Hematopoietic multipotent progenitor cell treated with erythropoietin and hydrocortisone succinate and interleukin-3 and kit ligand, for 6 days (in vitro differentiated cells): ENCODE data around the gene APC2.
"Not testable (repeated sequence)": the region's sequence is repeated elsewhere in the genome, so short reads cannot be mapped to it uniquely, and the experiment has no call there.

Experiments used
- DNase-seq: peaks from one replicate; pipeline ENCODE4 v3.0.0-alpha.2; 2015

The APC2 gene

GRCh38 chr19:1467215-1467489 is 17.2 kb downstream of the APC2 start:
- no peak for DNase-seq

- no peak for DNase-seq
Observed at GRCh38 chr19:1467490-1468273, 17.8 kb downstream of the APC2 start.

DNA sequence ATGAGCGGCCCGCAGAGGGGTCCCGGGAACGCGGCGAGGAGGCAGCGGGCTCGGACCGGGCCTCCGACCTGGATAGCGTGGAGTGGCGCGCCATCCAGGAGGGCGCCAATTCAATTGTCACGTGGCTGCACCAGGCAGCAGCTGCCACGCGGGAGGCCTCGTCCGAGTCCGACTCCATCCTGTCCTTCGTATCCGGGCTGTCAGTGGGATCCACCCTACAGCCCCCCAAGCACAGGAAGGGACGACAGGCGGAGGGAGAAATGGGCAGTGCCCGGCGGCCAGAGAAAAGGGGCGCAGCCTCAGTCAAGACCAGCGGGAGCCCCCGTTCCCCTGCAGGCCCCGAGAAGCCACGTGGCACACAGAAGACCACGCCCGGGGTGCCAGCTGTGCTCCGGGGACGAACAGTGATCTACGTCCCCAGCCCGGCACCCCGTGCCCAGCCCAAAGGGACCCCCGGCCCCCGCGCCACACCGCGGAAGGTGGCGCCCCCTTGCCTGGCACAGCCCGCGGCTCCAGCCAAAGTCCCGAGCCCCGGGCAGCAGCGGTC is 18.4 kb downstream of the APC2 start:
- no peak for DNase-seq

- DNase-seq, result peak; percentile 70
Observed at GRCh38 chr19:1468821-1469254, 18.9 kb downstream of the APC2 start.

GRCh38 chr19:1469255-1470054 is 19.5 kb downstream of the APC2 start:
- no peak for DNase-seq

DNA sequence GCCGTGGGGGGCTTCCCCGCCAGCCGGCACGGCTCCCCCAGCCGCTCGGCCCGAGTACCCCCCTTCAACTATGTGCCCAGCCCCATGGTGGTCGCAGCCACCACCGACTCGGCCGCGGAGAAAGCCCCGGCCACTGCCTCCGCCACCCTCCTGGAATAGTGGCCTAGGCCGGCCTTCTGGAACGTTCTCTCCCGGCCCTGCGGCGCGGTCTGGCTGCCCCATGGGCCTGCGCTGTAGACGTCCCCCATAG is 20.1 kb downstream of the APC2 start:
- no peak for DNase-seq

DNA sequence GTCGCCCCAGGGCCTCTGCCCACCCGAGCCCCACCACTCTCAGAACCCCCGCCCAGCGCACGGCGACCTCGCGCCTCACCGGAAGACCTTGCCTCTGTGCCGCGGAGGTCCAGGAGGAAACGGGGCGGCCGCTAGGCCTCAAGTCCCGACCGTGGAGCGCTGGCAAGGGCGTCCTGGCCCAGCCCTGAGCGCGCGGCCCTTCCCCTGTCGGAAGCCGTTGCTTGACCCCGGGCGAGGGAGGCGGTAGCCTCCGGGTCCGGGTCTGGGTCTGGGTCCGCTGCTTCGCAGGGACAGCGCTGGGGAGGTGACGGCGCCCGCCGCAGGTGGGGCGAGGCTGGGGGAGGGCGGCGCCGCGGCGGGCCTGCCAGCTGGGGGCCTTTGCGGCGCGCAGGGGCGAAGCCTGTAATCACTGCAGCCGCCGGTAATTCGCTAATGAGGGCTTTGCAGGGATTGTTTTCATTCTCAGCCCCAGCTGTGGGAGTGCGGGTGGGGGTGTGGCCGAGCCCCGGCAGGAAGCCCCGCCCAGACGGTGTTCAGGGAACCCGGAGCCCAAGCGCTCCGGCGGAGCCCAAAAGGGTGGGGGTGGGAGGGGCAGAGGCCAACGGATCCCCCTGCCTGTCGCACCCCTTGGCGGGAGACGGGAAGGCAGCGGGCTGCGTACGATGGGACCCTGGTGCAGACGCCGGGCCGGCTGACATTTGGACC is 20.5 kb downstream of the APC2 start:
- DNase-seq, result peak; percentile 58

GRCh38 chr19:1471010-1471514 is 21.1 kb downstream of the APC2 start:
- DNase-seq, result peak; percentile 62

GRCh38 chr19:1471515-1472160 is 21.7 kb downstream of the APC2 start:
- DNase-seq, result peak; percentile 46

DNA sequence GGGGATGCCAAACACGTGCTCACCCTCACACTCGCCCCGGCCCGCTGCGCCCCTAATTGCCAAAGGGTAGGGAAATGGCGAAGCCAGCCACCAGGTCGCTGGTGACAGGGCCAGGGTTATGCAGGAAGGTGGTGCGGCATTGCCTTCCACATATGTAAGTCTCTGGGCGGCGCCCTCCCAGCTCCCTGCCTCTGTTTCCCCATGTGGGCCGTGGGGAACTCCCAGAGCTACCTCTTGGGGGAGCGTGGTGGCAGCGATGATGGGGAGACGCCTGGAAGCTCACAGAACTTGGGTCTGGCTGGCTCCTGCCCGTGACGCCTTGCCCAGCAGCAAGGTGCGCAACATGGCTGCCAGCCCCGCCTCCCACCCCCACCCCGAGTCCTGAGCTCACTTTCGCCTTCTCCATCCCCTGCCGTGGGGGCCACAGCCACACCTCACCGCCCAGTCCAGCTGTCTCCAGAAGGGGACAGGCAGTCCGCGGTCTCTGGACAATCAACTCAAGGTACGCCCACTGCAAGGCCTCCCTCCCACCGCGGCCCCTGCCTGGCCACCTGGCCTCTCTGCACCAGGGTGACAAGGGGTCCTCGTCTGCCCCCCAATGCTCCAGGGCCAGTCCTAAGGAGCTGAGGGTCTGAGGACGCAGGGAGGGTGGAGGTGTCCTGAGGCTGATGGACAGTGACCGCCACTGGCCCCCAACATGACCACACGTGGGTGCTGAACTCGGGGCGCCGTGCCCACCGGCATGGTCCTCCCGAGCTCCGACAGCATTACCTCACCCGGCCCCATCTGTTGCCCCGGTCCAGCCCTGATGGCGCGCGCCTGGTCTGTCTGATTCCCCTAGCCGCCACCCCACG is 22.5 kb downstream of the APC2 start:
- DNase-seq, result no peak

GRCh38 chr19:1473085-1473851 is 23.3 kb downstream of the APC2 start:
- no peak for DNase-seq

GRCh38 chr19:1474011-1474764 is 24.3 kb downstream of the APC2 start:
- no peak for DNase-seq

- DNase-seq, result no peak
Observed at GRCh38 chr19:1474765-1475351, 24.9 kb downstream of the APC2 start.

DNA sequence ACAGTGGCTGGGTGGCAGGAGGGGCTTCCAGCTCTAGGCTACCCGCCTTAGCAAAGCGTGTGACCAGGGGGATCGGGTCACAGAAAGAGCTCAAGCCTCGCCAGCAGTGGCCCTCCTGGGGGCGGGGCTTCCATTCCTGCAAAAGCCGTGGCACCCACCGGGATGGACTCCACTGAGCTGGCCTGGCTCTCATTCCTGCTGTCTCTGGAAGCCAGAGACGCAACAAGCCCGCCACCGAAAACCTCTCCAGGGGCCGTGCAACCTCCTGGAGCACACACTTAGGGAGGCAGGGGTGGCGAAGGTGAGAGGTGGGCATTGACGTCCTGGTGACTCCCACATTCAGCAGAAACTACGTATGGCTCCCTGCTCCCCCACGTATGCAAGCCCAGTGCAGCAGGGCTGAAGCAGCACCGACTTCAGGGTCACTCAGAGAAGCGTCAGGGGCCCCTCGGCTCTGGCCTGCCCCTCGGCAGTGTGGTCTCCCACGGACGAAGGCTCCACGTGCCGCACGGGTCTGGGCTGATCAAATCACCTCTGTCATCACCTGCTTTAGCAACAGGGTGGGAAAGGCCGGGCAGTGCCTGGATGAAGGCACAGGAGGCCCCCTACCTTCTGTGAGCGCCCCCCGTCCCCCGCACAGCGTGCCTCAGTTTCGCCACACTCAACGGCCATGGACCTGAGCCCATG is 26.0 kb downstream of the APC2 start:
- DNase-seq, result no peak

DNA sequence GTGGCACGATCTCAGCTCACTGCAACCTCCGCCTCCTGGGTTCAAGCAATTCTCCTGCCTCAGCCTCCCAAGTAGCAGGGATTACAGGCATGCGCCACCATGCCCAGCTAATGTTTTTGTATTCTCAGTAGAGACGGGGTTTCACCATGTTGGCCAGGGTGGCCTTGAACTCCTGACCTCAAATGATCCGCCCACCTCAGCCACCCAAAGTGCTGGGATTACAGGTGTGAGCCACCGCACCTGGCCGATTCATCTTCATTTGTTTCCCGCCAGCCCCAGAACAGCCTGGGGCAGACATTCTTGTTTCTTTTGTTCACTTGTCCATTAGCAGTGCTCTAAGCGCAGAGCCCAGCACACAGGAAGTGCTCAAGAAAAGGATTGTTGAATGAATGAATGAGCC is 27.1 kb downstream of the APC2 start:
- not testable (repeated sequence) for DNase-seq

DNA sequence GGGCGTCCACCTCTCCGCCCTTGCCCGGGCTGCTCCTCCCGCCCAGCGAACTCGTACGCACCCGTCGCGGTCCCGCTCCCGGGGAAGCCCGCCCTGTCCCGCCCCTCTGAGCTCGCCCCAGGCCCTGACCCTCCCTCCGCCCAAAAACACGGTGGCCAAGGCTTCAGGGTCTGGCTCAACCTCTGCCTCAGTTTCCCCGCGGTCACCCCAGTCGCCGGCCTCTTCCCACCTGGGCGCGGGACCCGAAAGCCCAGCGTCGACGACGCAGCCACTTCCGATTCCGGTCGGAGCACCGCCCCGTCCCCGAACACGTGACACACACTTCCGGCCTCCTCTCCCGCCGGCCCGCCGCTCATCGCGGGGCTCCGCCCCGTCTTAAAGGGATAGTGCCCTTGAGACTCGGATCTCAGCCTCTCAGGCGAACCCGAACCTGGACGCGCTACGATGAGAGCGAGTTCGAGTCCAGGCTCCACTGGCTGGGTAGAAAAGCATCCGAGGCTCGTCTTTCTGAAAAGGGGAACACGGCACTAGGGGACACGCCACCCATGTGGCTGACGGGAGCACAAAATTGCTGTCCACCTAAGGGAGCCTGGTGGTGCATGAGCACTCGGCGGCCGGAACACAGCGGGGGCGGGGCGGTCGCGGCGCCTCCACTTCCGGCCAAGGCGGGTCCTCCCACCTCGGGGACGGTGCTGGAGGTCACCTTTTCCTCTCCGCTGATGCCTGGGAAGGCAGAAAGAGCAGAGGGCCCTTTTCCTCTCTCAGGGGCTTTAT is 29.2 kb downstream of the APC2 start, which contains the start of gene C19orf25:
C19orf25 (minus strand) TSS at position 282 of the 774 bp plus-strand sequence. CDS start 312 bp downstream, outside the sequence.
- peak; percentile 97 for DNase-seq

- no peak for DNase-seq
Observed at GRCh38 chr19:1481224-1481892, 31.4 kb downstream of the APC2 start.

DNA sequence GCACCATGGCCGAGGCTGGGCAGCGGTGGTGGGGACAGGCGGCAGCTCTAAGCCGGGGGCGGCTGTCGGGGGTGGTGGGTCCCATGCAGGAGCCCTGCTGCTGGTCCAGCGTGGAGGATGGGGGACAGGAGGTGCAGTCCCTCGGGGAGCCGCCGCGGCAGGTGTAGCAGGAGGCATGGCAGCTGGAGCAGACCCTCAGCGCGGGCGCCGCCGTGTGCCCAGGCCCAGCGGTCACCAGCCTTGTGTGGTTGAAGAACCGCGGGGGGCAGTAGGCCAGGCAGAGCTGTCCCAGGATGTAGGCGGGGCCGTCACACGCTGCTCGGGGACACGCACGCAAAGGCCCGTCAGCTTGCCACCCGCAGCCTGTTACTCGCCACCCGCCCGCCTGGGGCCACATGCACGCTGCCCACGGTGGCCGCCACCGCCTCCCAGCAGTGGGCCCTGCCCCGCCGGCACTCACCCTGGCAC is 32.0 kb downstream of the APC2 start:
- no peak for DNase-seq
